Superior temporal gyrus (tissue), 1 donor: ENCODE measurements around the gene DNAJC18.
"Not testable (repeated sequence)": the region's sequence is repeated elsewhere in the genome, so short reads cannot be mapped to it uniquely, and the experiment has no call there.

Experiments used
- DNase-seq: peaks from one replicate; pipeline ENCODE4 v3.0.0-alpha.2; 2016; ENCODE audit errors: extremely low spot score

The DNAJC18 gene

DNA sequence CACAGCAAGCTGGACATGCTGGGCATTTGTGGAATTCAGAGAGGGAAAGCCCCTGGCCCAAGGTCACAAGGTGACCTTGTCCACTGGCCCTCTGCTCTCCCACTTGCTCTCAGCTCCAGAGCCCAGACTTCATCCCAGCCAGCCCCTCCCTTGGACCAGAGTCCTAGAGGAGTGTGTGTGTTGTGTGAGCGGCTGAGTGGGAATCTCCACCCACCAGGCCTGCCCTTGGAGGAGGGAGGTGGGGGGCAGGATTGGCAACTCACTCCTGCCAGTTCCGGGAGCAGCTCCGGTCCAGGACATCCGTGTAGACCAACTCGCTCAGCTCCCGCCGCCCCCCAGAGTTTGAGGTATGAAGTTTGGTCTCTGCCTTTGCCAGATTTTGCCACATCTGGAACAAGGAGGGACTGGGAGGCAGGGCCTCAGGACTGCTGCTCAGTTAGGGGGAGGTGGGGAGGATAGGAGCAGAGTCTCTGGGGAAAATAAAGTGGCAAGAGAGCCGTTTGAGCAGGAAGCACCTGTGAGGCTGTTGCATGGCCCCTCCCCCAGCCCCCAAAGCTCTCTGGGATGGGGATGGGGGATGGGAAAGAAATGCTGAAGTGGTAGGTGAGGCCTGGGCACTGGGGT is 51.0 kb downstream of the DNAJC18 start:
- DNase-seq: no peak

GRCh38 chr5:139387611-139388197 is 51.6 kb downstream of the DNAJC18 start:
- DNase-seq: no peak

DNA sequence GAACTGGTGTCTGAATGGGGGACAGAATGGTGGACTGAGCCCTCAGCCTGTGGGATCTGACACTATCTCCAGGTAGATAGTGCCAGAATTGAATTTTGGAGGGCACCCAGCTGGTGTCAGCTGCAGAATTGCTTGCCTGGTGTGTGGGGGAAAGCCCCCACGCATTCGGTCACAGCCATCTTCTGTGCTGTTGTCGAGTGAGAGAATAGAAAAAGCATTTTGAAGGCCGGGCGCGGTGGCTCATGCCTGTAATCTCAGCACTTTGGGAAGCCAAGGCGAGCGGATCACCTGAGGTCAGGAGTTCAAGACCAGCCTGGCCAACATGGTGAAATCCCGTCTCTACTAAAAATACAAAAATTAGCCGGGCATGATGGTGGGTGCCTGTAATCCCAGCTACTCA is 52.4 kb downstream of the DNAJC18 start:
- not testable (repeated sequence) for DNase-seq

- DNase-seq: no peak
Observed at GRCh38 chr5:139386050-139386438, 53.3 kb downstream of the DNAJC18 start.

GRCh38 chr5:139385061-139386049 is 54.0 kb downstream of the DNAJC18 start:
- no peak for DNase-seq

DNA sequence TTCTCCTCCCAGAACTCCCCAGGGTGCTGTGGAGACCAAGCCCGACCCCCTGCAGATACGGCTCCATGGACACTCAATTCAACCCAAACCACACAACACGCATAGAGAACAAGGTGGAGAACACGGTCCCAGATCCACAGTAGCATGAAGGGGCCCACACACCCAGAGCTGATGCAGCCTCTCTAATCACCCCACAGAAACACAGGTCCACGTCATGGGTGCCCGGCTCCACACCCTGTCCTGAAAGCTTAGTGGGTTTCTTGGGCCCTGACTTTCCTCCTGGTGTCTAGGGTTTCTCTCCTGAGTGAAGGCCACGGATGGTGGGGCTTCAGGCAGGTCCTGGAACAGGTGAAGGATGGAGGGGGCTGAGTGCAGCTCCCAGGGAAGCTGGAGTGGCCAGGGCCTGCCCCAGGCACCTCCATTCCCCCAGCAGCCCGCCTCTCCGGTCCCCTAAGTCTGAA is 54.7 kb downstream of the DNAJC18 start:
- DNase-seq: no peak

- DNase-seq: no peak
Observed at GRCh38 chr5:139383993-139384590, 55.2 kb downstream of the DNAJC18 start.

DNA sequence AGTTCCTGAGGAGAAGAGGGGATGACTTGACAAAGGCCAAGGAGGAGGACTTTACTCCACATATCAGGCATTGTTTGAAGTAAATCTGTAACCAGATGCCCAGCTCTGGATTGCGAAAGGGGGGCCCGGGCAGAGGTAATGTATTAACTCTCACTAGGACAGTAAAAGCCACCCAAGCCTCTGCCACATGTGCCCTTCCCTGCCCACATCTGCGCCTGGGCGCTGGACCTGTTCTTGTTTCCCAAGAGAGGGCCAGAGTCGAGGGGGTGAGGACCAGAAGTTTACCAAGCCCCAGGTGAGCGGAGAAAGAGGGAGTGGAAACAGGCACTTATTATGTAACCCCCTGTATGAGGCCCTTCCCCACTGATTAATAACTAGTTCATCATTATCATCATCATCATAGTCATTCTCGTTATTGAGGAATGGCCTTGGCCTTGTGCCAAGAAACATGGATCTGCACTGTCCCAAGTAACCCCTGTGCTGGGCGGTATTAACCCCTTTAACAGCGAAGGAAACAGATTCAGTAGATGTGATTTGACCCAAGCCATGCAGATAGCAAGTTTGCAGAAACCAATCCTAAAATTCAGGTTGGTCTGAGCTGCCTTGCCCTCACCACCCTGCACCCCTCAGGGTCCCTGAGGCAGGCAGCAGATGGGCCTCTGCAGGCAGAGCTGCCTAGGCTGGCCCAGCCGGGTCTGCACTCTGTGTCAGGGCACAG is 55.9 kb downstream of the DNAJC18 start, which contains the start of gene SLC23A1:
SLC23A1 (minus strand) TSS at position 23 of the 718 bp plus-strand sequence. CDS start 44 bp downstream, outside the sequence.
- DNase-seq: no peak

GRCh38 chr5:139382807-139383206 is 56.5 kb downstream of the DNAJC18 start:
- no peak for DNase-seq

DNA sequence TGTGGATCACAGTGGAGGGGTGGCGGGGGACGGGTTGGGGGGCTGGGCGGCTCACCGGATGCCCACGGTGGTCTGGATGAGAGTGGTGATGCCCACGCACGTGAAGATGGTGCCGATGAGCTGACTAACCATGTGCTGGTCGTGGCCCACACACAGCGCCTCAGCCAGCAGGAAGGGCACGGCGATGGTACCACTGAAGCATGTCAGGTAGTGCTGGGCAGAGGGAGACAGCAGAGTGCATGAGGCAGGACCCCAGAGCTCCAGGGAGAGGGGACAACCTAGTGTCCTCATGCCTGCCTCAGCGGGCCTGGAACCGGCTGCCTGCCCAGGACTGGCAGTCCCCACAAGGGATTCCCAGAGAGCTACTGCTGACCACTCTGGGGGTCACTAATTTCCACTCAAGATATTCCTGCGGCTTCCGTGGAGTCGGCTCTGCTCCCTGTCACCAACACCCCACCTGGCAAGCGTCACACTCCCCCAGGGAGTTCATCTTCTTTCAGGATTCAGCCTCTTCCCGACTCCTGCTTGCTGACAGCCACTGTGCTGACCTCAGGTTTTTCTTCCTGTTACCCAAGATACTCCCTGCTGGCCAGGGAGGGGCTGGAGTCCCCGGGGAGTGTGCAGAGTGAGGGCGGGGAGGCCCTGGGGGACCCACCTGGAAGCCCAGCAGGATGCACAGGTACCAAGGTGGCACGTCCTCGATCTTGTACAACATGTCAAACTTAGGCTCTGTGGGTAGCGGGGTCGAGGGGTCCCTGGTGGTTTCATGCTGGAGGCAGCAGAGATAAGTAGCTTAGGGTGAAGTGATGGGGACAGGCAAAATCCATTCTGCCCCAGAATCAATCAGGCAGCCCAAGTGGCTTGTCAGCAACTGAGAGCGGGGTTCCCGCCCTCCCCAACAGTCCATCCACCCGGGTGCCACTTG is 57.2 kb downstream of the DNAJC18 start:
- DNase-seq: no peak

DNA sequence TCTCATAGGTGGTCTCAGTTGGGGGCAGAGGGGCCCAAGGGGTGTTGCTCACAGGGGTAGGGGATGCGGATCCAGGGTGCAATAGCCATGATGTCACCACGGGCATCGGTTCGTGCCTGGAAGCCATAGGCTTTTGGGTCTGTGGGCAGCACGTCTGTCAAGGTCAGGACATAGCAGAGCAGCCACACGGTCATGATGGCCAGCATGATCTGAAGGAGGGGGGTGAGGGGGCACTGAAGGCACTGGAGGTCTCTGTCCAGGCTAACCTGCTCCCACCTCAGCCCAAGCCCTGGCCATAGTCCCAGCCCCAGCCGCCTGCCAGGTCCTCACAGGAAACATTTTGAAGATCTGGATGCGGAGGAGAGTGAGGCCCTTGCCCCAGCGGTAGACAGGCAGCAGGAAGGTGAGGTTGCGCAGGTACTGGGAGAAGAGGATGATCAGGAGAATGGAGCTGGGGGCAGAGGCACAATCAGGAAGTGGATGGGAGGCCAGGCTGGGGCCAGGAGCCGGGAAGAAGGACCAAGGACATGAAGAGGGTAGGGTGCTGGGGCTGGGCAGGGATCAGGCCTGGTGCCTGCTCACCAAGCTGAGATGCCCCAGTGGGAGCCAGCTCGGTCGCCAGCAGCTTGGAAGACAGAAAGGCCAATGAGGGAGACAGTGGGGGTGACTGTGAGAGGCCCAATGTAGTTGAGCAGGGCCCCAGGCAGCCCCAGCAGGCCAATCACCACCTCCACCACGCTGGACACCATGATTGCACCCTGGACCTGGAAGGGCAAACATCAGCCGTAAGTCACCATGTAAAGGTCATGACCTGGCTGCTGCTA is 59.5 kb downstream of the DNAJC18 start:
- no peak for DNase-seq

- no peak for DNase-seq
Observed at GRCh38 chr5:139378941-139379361, 60.4 kb downstream of the DNAJC18 start.

DNA sequence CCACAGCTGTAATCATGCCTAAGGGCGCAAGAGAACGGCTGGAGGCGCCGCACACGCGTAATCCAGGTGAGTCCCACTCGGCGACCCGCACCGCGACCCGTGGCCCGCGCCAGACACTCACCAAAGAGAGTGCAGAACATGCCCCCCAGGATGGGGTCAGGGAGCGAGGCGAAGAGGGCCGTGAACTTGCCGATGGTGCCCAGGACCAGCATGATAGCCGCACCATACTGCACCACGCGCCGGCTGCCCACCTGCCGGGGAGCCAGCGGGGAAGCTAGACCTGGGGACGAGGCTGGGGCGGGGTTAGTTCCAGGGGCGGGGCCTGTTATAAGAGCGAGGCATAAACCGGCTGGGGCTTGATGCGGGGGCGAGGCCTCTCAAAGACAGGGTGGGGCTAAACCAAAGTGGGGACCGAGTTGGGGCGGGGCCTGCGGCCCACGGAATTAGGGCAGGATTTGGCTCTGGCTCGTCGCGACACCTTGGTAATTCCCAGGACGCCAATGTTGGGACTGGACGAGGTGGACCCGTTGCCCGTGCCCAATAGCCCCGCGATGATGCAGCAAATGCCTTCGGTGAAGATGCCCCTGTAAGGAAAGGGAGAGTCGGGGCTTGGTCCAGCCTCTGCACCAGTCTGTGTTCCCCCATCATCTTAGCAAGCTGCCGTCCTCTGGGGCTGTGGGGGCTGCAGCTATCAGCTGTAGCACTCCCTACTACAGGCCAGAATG is 61.1 kb downstream of the DNAJC18 start:
- no peak for DNase-seq

- DNase-seq: no peak
Observed at GRCh38 chr5:139377226-139377625, 62.1 kb downstream of the DNAJC18 start.

GRCh38 chr5:139376364-139376763 is 63.0 kb downstream of the DNAJC18 start:
- DNase-seq: no peak

DNA sequence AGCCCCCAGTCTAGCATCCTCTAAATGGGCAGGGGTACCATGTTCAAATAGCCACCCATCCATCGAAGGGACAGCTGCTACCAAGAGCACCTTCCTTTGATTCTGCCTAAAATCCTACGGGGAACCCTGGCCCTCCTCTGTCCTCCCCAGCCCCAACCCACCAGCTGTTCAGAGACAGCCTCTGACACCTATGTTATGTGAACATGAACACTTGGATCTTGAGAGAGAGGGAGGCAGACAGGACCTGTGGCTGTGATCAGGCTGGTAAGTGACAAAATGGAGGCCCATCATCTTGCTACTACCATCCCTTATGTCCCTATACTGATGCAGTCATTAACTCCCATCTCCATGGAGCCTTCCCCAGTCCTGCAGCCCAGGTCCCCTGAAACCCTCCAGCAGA is 64.4 kb downstream of the DNAJC18 start:
- no peak for DNase-seq

GRCh38 chr5:139371482-139372435 is 67.6 kb downstream of the DNAJC18 start:
- no peak for DNase-seq
